Left renal cortex interstitium (tissue), 4 donors: ENCODE results near the gene CCDC185. TPM values are rescaled to one million over a fixed set of nuclear protein-coding genes. Genes with fewer than 3 reads are reported as not detected.
"Not testable (repeated sequence)": the region's sequence is repeated elsewhere in the genome, so short reads cannot be mapped to it uniquely, and the experiment has no call there.

Experiments
- DNase-seq, 4 donors: peaks; one replicate each; pipeline ENCODE4 v3.0.0-alpha.2; 2013; ENCODE audit warnings: low read depth in 4 of 4, low spot score in 2 of 4, missing footprints in 1 of 4
- polyA plus RNA-seq, 4 donors: library from polyadenylated mRNA; unstranded; fragments of 120-200 nt; gene quantifications; one replicate each; pipeline ENCODE4 v1.2.1, GENCODE V29; 2013; ENCODE audit not compliant: insufficient read length in 4 of 4

The CCDC185 gene
- polyA plus RNA-seq, 4 donors, result 0.06 to 0.20 (median 0.08) TPM; not detected in 1

GRCh38 chr1:223390618-223391017, 2.6 kb upstream of the CCDC185 start:
- DNase-seq, result no peak

GRCh38 chr1:223394242-223394641, 1.0 kb downstream of the CCDC185 start:
- no peak for DNase-seq

- DNase-seq, result no peak
These were observed 1.5 kb downstream of the CCDC185 start for GRCh38 chr1:223394706-223395105.

- DNase-seq, result not testable (repeated sequence)
These were observed 6.2 kb downstream of the CCDC185 start for GRCh38 chr1:223399393-223399792.

GRCh38 chr1:223401873-223402789, 8.9 kb downstream of the CCDC185 start:
- DNase-seq, result no peak

GRCh38 chr1:223402790-223403142, 9.6 kb downstream of the CCDC185 start:
- no peak for DNase-seq

- no peak for DNase-seq
These were observed 10.1 kb downstream of the CCDC185 start for GRCh38 chr1:223403184-223403815.

- DNase-seq, result no peak
These were observed 12.3 kb downstream of the CCDC185 start for GRCh38 chr1:223405507-223405906.

- DNase-seq, result no peak
These were observed 16.8 kb downstream of the CCDC185 start for GRCh38 chr1:223410036-223410435.

GRCh38 chr1:223411309-223411708, 18.1 kb downstream of the CCDC185 start:
- DNase-seq, result no peak

GRCh38 chr1:223411710-223412109, 18.5 kb downstream of the CCDC185 start:
- no peak for DNase-seq

GRCh38 chr1:223413216-223413615, 20.0 kb downstream of the CCDC185 start:
- no peak for DNase-seq

- DNase-seq, result no peak
These were observed 24.2 kb downstream of the CCDC185 start for GRCh38 chr1:223417444-223417843.

GRCh38 chr1:223417903-223418663, 24.9 kb downstream of the CCDC185 start:
- no peak for DNase-seq

GRCh38 chr1:223419115-223419514, 25.9 kb downstream of the CCDC185 start:
- no peak for DNase-seq

GRCh38 chr1:223419561-223419960, 26.3 kb downstream of the CCDC185 start:
- no peak for DNase-seq

- DNase-seq, result no peak
These were observed 27.8 kb downstream of the CCDC185 start for GRCh38 chr1:223421025-223421424.

- no peak for DNase-seq
These were observed 28.5 kb downstream of the CCDC185 start for GRCh38 chr1:223421676-223422075.

GRCh38 chr1:223422911-223423310, 29.7 kb downstream of the CCDC185 start:
- no peak for DNase-seq

GRCh38 chr1:223423641-223424233, 30.5 kb downstream of the CCDC185 start:
- no peak for DNase-seq

- no peak for DNase-seq
These were observed 32.3 kb downstream of the CCDC185 start for GRCh38 chr1:223425550-223425949.
